H9 (cell line): Measurements from ENCODE around the gene GATD1. TPM values are rescaled to one million over a fixed set of nuclear protein-coding genes. Genes with fewer than 3 reads are reported as not detected.

Source experiments
- DNase-seq: peaks from one replicate; pipeline ENCODE4 v3.0.0-alpha.2; 2017
- H2AFZ ChIP-seq: one replicate; pipeline ENCODE4 v1.6.1; 2013; ENCODE audit warnings: mild to moderate bottlenecking, low read length, control low read depth, moderate library complexity
- H2AK5ac ChIP-seq: 2 replicates; pipeline ENCODE4 v1.6.1; 2013; ENCODE audit warnings: low read length, control low read depth, mixed read lengths; ENCODE audit not compliant: insufficient read length
- H2BK120ac ChIP-seq: one replicate; pipeline ENCODE4 v1.6.1; 2013; ENCODE audit warnings: low read depth, mild to moderate bottlenecking, low read length, control low read depth, inconsistent platforms; ENCODE audit not compliant: poor library complexity, severe bottlenecking
- H2BK12ac ChIP-seq: 2 replicates; pipeline ENCODE4 v1.6.1; 2013; ENCODE audit warnings: low read length, control low read depth, mixed read lengths, low read depth; ENCODE audit not compliant: insufficient read length
- H2BK15ac ChIP-seq: 2 replicates; pipeline ENCODE4 v1.6.1; 2013; ENCODE audit warnings: low read depth, low read length, control low read depth
- H2BK20ac ChIP-seq: one replicate; pipeline ENCODE4 v1.6.1; 2013; ENCODE audit warnings: low read depth, mild to moderate bottlenecking, low read length, control low read depth, inconsistent platforms; ENCODE audit not compliant: poor library complexity, severe bottlenecking
- H2BK5ac ChIP-seq: 2 replicates; pipeline ENCODE4 v1.6.1; 2013; ENCODE audit warnings: low read length, control low read depth, mixed read lengths; ENCODE audit not compliant: insufficient read length
- H3K14ac ChIP-seq: 2 replicates; pipeline ENCODE4 v1.6.1; 2013; ENCODE audit warnings: low read length, control low read depth; ENCODE audit not compliant: insufficient read depth
- H3K18ac ChIP-seq: 2 replicates; pipeline ENCODE4 v1.6.1; 2013; ENCODE audit warnings: low read depth, mild to moderate bottlenecking, mixed read lengths, low read length, control low read depth; ENCODE audit not compliant: insufficient read length
- H3K23ac ChIP-seq: 2 replicates; pipeline ENCODE4 v1.6.1; 2013; ENCODE audit warnings: low read length, control low read depth, mixed read lengths, low read depth; ENCODE audit not compliant: insufficient read length
- H3K23me2 ChIP-seq: 2 replicates; pipeline ENCODE4 v1.6.1; 2013; ENCODE audit warnings: low read depth, mild to moderate bottlenecking, mixed read lengths, low read length, control low read depth; ENCODE audit not compliant: insufficient read length, poor library complexity, severe bottlenecking
- H3K27ac ChIP-seq: 2 replicates; pipeline ENCODE4 v1.5.1; 2013; ENCODE audit warnings: low read length, control low read depth, mixed read lengths, low read depth; ENCODE audit not compliant: insufficient read length
- H3K27me3 ChIP-seq: 2 replicates; pipeline ENCODE4 v1.6.1; 2013; ENCODE audit warnings: low read length, control low read depth, inconsistent platforms; ENCODE audit not compliant: insufficient read depth
- H3K4ac ChIP-seq: 2 replicates; pipeline ENCODE4 v1.6.1; 2013; ENCODE audit warnings: low read depth, mild to moderate bottlenecking, control low read depth, inconsistent platforms, low read length, moderate library complexity
- H3K4me1 ChIP-seq: 2 replicates; pipeline ENCODE4 v1.6.1; 2013; ENCODE audit warnings: low read length, control low read depth, inconsistent platforms; ENCODE audit not compliant: insufficient read depth
- H3K4me2 ChIP-seq: 2 replicates; pipeline ENCODE4 v1.6.1; 2013; ENCODE audit warnings: low read length, control low read depth, mixed read lengths; ENCODE audit not compliant: insufficient read length, insufficient read depth
- H3K56ac ChIP-seq: 2 replicates; pipeline ENCODE4 v1.6.1; 2013; ENCODE audit warnings: low read depth, mild to moderate bottlenecking, mixed read lengths, low read length, control low read depth; ENCODE audit not compliant: insufficient read length
- H3K79me1 ChIP-seq: 2 replicates; pipeline ENCODE4 v1.6.1; 2013; ENCODE audit warnings: low read depth, mild to moderate bottlenecking, moderate library complexity, low read length, control low read depth, inconsistent platforms; ENCODE audit not compliant: insufficient read depth, poor library complexity, severe bottlenecking
- H3K79me2 ChIP-seq: 2 replicates; pipeline ENCODE4 v1.6.1; 2013; ENCODE audit warnings: low read length, control low read depth, inconsistent platforms; ENCODE audit not compliant: insufficient read depth
- H3K9ac ChIP-seq: 2 replicates; pipeline ENCODE4 v1.6.1; 2013; ENCODE audit warnings: low read length, control low read depth, mixed read lengths; ENCODE audit not compliant: insufficient read length; ENCODE audit errors: extremely low read depth
- H3K9me3 ChIP-seq: one replicate; pipeline ENCODE4 v1.6.1; 2013; ENCODE audit warnings: low read depth, low read length, inconsistent platforms; ENCODE audit not compliant: control insufficient read depth
- H3T11ph ChIP-seq: one replicate; pipeline ENCODE4 v1.6.1; 2013; ENCODE audit warnings: mild to moderate bottlenecking, low read length, control low read depth, inconsistent platforms
- H4K20me1 ChIP-seq: one replicate; pipeline ENCODE4 v1.6.1; 2013; ENCODE audit not compliant: control insufficient read depth, insufficient read length, insufficient read depth
- H4K5ac ChIP-seq: 2 replicates; pipeline ENCODE4 v1.6.1; 2013; ENCODE audit warnings: low read depth, mild to moderate bottlenecking, mixed read lengths, low read length, control low read depth; ENCODE audit not compliant: insufficient read length
- H4K8ac ChIP-seq: replicated peaks from 2 replicates; pipeline ENCODE4 v1.6.1; 2013; ENCODE audit warnings: low read length, control low read depth, mixed read lengths, low read depth; ENCODE audit not compliant: insufficient read length
- H4K91ac ChIP-seq: 2 replicates; pipeline ENCODE4 v1.6.1; 2013; ENCODE audit warnings: low read depth, mild to moderate bottlenecking, moderate library complexity, mixed read lengths, low read length, control low read depth; ENCODE audit not compliant: insufficient read length
- H3K27ac Mint-ChIP-seq, 3 experiments: 2 replicates in 2 of 3; 3 replicates in 1 of 3; pipeline ENCODE4 v1.8.0; 2020 to 2021; ENCODE audit warnings: mixed read lengths in 3 of 3, mild to moderate bottlenecking in 1 of 3, moderate library complexity in 1 of 3
- H3K27me3 Mint-ChIP-seq: 2 replicates; pipeline ENCODE4 v1.8.0; 2021; ENCODE audit warnings: low read depth, mild to moderate bottlenecking, moderate library complexity, mixed read lengths
- H3K36me3 Mint-ChIP-seq, 3 experiments: 2 replicates in 2 of 3; 3 replicates in 1 of 3; pipeline ENCODE4 v1.8.0; 2020 to 2021; ENCODE audit warnings: low read depth in 3 of 3, mixed read lengths in 3 of 3; ENCODE audit not compliant: insufficient read depth in 1 of 3
- H3K4me1 Mint-ChIP-seq, 2 experiments: 2 replicates each; pipeline ENCODE4 v1.8.0; 2020; ENCODE audit warnings: mixed read lengths in 2 of 2
- H3K4me3 Mint-ChIP-seq, 2 experiments: 2 replicates in 1 of 2; 3 replicates in 1 of 2; pipeline ENCODE4 v1.8.0; 2020 to 2021; ENCODE audit warnings: mild to moderate bottlenecking in 2 of 2, mixed read lengths in 2 of 2, moderate library complexity in 1 of 2
- H3K9me3 Mint-ChIP-seq, 2 experiments: 2 replicates in 1 of 2; 3 replicates in 1 of 2; pipeline ENCODE4 v1.8.0; 2020; ENCODE audit warnings: mild to moderate bottlenecking in 2 of 2, mixed read lengths in 2 of 2, moderate library complexity in 1 of 2
- WGBS: extraction: QIAGEN DNeasy Blood & Tissue Kit; methylation state at CpG from one replicate; pipeline ENCODE4 v1.1.7; 2013; ENCODE audit warnings: missing lambda C conversion rate, low lambda C conversion rate, mixed read lengths; ENCODE audit not compliant: insufficient read length; ENCODE audit errors: extremely low coverage; 5-methylcytosine and 5-hydroxymethylcytosine counted together
- total RNA-seq: library from RNA; stranded (reverse); gene quantifications from 2 replicates; pipeline ENCODE4 v1.2.1, GENCODE V29; 2021
- TF ChIP-seq, protein P1 (sequence below): fragments of 200-600 bp; sonication (generic); conservative IDR thresholded peaks from 3 replicates; pipeline ENCODE4 v1.8.0; 2021; ENCODE audit warnings: antibody characterized with exemption, mild to moderate bottlenecking

The GATD1 gene
- total RNA-seq, 1 experiment from 2014 or later, result 60.0 TPM

DNA sequence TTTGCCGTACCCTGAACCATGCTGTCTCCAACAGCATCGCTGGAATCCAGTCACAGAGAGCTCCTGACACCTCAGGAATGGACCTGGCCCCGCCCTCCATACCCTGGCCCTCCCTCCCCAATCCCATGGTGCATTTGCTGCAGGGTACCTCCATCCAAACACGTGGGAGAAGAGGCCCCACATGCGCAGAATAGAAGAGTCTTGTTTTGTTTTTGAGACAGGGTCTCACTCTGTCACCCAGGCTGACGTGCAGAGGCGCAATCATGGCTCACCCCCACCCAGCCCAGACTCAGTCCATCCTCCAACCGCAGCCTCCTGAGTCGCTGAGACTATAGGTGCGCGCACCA, 39.1 kb upstream of the GATD1 start:
- TF ChIP-seq, protein P1, sequence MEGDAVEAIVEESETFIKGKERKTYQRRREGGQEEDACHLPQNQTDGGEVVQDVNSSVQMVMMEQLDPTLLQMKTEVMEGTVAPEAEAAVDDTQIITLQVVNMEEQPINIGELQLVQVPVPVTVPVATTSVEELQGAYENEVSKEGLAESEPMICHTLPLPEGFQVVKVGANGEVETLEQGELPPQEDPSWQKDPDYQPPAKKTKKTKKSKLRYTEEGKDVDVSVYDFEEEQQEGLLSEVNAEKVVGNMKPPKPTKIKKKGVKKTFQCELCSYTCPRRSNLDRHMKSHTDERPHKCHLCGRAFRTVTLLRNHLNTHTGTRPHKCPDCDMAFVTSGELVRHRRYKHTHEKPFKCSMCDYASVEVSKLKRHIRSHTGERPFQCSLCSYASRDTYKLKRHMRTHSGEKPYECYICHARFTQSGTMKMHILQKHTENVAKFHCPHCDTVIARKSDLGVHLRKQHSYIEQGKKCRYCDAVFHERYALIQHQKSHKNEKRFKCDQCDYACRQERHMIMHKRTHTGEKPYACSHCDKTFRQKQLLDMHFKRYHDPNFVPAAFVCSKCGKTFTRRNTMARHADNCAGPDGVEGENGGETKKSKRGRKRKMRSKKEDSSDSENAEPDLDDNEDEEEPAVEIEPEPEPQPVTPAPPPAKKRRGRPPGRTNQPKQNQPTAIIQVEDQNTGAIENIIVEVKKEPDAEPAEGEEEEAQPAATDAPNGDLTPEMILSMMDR, result no peak
- Mint-ChIP-seq H3K36me3 (peaks cover 16 to 28% (median 18%) of the 10 kb centered on the region in 3 experiments; a peak in 6 of 7 replicates), H3K27me3 (peaks cover 2% of the 10 kb centered on the region; the same call in 1 of the 2 replicates), H3K4me3 (no peak overlapping the region), H3K4me1 (peaks cover 11 to 27% of the 10 kb centered on the region in 2 experiments), H3K27ac (peak overlapping the region in 1 of 3 experiments; percentile 63; a peak in 1 of 7 replicates), H3K9me3 (no peaks in the 10 kb centered on the region)
- H2BK120ac ChIP-seq, result no peak overlapping the region
- no peak overlapping the region for H4K5ac ChIP-seq
- peaks cover 5% of the 10 kb centered on the region for H3K23me2 ChIP-seq
- no peak overlapping the region for H3K18ac ChIP-seq
- H2BK20ac ChIP-seq, result no peak overlapping the region
- no peaks in the 10 kb centered on the region for H3K4me1 ChIP-seq
- no CpG with 5 or more reads among the region's 11 CpGs for WGBS
- no peak overlapping the region for H3K27ac ChIP-seq
- H3K27me3 ChIP-seq, result no peaks in the 10 kb centered on the region
- no peak overlapping the region for H3K9ac ChIP-seq
- no peaks in the 10 kb centered on the region for H3K9me3 ChIP-seq
- H2BK12ac ChIP-seq, result no peak overlapping the region
- H3K14ac ChIP-seq, result no peak overlapping the region; the same call in 1 of the 2 replicates
- no peak overlapping the region for H2AFZ ChIP-seq
- H4K8ac ChIP-seq, result no peak overlapping the region
- no peak overlapping the region for H3K23ac ChIP-seq
- H2AK5ac ChIP-seq, result no peak overlapping the region
- no peak overlapping the region for H3K4me2 ChIP-seq
- no peak overlapping the region for H4K91ac ChIP-seq
- H2BK5ac ChIP-seq, result no peak overlapping the region
- no peaks in the 10 kb centered on the region for H4K20me1 ChIP-seq
- no peak for DNase-seq
- H3T11ph ChIP-seq, result no peak overlapping the region
- H2BK15ac ChIP-seq, result no peak overlapping the region
- H3K4ac ChIP-seq, result no peak overlapping the region
- H3K56ac ChIP-seq, result no peak overlapping the region
- H3K79me2 ChIP-seq, result no peaks in the 10 kb centered on the region
- no peaks in the 10 kb centered on the region for H3K79me1 ChIP-seq
